BJ (cell line): ENCODE measurements around the gene HP1BP3. TPM values are rescaled to one million over a fixed set of nuclear protein-coding genes. Genes with fewer than 3 reads are reported as not detected.

Experiments
- CTCF ChIA-PET: fragments of 350-600 bp; formaldehyde crosslinking; extraction: SDS; loops from one replicate; lab custom pipeline; 2021; ENCODE audit warnings: antibody characterized with exemption, inconsistent platforms; lab: Yijun Ruan, JAX
- POLR2A ChIA-PET: fragments of 300-600 bp; sonication (Branson Sonifier 250); formaldehyde crosslinking; extraction: SDS; loops from one replicate; lab custom pipeline; 2021; ENCODE audit warnings: antibody characterized with exemption; lab: Charles Lee
- DNase-seq: peaks from one replicate; pipeline ENCODE4 v3.0.0-alpha.2; 2011; ENCODE audit warnings: low read depth
- H3K27me3 ChIP-seq: 2 replicates; pipeline ENCODE4 v1.6.0; 2011; ENCODE audit warnings: low read length; ENCODE audit not compliant: control insufficient read depth, insufficient read depth
- H3K36me3 ChIP-seq: 2 replicates; pipeline ENCODE4 v1.5.1; 2011; ENCODE audit warnings: low read length; ENCODE audit not compliant: control insufficient read depth, insufficient read depth
- H3K4me3 ChIP-seq: 2 replicates; pipeline ENCODE4 v1.5.1; 2011; ENCODE audit warnings: low read depth, mild to moderate bottlenecking, control low read depth, low read length
- CTCF ChIP-seq: IDR thresholded peaks from 2 replicates; pipeline ENCODE4 v1.5.1; 2011; ENCODE audit warnings: low read depth, mild to moderate bottlenecking, control low read depth, inconsistent platforms, low read length, moderate library complexity; ENCODE audit not compliant: insufficient read depth
- polyA plus RNA-seq: library from polyadenylated mRNA; depleted of rRNA; stranded (reverse); fragments of >200 nt; gene quantifications from 2 replicates; pipeline ENCODE4 v1.2.3, GENCODE V29; 2011; rRNA removed

HP1BP3 gene
- polyA plus RNA-seq, 1 experiment: 118 TPM

GRCh38 chr1:20695515-20695914 lies 91.6 kb downstream of the HP1BP3 start:
- TF ChIP-seq CTCF: no peak
- no peaks in the 10 kb centered on the region for H3K36me3 ChIP-seq
- no peak overlapping the region for H3K4me3 ChIP-seq
- no peaks in the 10 kb centered on the region for H3K27me3 ChIP-seq
- no peak for DNase-seq
- POLR2A ChIA-PET: no interaction called here
- CTCF ChIA-PET: interaction anchor here (1.0 to 9.5 kb wide), 2 partner anchors 498 to 523 kb away, joined by 4 to 147 read pairs; no protein-coding TSS in a partner anchor

- H3K4me3 ChIP-seq: no peak overlapping the region
- H3K36me3 ChIP-seq: no peaks in the 10 kb centered on the region
- TF ChIP-seq CTCF: no peak
- POLR2A ChIA-PET: no interaction called here
- no peak for DNase-seq
- H3K27me3 ChIP-seq: no peaks in the 10 kb centered on the region
- CTCF ChIA-PET: interaction anchor here (9.5 kb wide), 1 partner anchor 500 kb away, joined by 147 read pairs; no protein-coding TSS in a partner anchor
Measured at GRCh38 chr1:20693623-20694022, 93.5 kb downstream of the HP1BP3 start.

Other genes with a start within 250 kb of the HP1BP3 start
- 0.02 TPM in 1 of 2 replicates, not detected in the other for gene FAM43B, start 234.7 kb downstream of the HP1BP3 start, polyA plus RNA-seq
- gene CDA, start 198.2 kb downstream of the HP1BP3 start, polyA plus RNA-seq: 7.0 and 7.5 TPM in 2 replicates
- gene PINK1, start 153.8 kb downstream of the HP1BP3 start, polyA plus RNA-seq: 65.8 and 89.2 TPM in 2 replicates
- 581 and 587 TPM in 2 replicates for gene DDOST, start 125.9 kb downstream of the HP1BP3 start, polyA plus RNA-seq
- 1.6 and 3.7 TPM in 2 replicates for gene KIF17, start 69.3 kb downstream of the HP1BP3 start, polyA plus RNA-seq
- 1.6 and 3.5 TPM in 2 replicates for gene SH2D5, start 54.6 kb downstream of the HP1BP3 start, polyA plus RNA-seq